ENCODE results near the gene MDM1.

Gene MDM1

DNA sequence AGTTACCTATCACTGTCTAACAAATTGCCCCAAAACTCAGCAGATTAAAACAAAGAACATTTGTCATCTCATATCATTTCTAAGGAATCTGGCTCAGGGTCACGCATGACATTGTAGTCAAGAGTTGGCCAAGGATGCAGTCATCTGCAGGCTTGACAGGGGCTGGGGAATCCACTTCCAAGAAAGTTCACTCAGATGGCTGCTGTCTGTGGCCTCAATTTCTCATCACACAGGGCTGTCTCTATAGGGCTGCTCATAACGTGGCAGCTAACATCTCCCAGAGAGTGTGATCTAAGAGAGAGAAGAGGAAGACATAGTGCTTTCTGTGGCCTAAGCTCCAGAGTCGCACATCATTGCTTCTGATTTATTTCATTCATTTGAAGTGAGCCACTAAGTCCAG lies 61.8 kb downstream of the MDM1 start:
- DNase-seq (ENCODE audit: insufficient read length, low spot score), result no peak

DNA sequence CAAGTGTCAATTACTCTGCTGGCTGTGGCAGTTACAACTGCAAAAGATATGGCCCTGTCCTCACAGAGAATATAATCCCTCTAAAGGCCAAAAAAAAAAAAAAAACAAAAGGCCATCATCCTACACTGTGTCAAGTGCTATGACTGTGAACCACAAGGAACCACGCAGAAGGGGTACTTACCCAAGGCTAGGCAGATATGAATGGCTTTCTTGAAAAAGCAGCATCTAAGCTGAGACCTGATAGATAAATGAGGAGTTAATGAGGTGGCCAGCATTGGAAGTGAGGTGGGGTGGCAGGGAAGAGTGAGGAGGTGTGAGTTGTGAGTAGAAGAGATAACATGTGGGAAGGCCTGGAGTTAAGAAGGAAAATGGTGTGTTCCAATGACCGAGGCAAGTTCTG lies 62.4 kb downstream of the MDM1 start:
- DNase-seq (ENCODE audit: insufficient read length, low spot score) (no peak), FAIRE-seq (no peak)
- no peak for TF ChIP-seq POLR2A (IDR thresholded peaks at IDR 0.05; ENCODE audit: low read depth, low read length)
- TF ChIP-seq POU2F2 (IDR thresholded peaks at IDR 0.05; ENCODE audit: low read depth, low read length), result no peak
- TF ChIP-seq POLR2AphosphoS5 (IDR thresholded peaks at IDR 0.05; ENCODE audit: low read depth, low read length), result no peak
- no peak for TF ChIP-seq SPI1 (IDR thresholded peaks at IDR 0.05; ENCODE audit: low read depth, low read length)
- no peak for TF ChIP-seq PAX5 (IDR thresholded peaks at IDR 0.05; ENCODE audit: insufficient read depth, low read length, severe bottlenecking)
- TF ChIP-seq TAF1 (IDR thresholded peaks at IDR 0.05; ENCODE audit: low read depth, low read length), result no peak

More for the DNA sequence above, 61.8 kb downstream of the MDM1 start:
- no peak for TF ChIP-seq POLR2AphosphoS5 (IDR thresholded peaks at IDR 0.05; ENCODE audit: low read depth, low read length)
- no peak for TF ChIP-seq SPI1 (IDR thresholded peaks at IDR 0.05; ENCODE audit: low read depth, low read length)
- no peak for TF ChIP-seq TAF1 (IDR thresholded peaks at IDR 0.05; ENCODE audit: low read depth, low read length)
- no peak for TF ChIP-seq POU2F2 (IDR thresholded peaks at IDR 0.05; ENCODE audit: low read depth, low read length)
- TF ChIP-seq POLR2A (IDR thresholded peaks at IDR 0.05; ENCODE audit: low read depth, low read length), result no peak
- no peak for TF ChIP-seq PAX5 (IDR thresholded peaks at IDR 0.05; ENCODE audit: insufficient read depth, low read length, severe bottlenecking)
- no peak for FAIRE-seq

DNA sequence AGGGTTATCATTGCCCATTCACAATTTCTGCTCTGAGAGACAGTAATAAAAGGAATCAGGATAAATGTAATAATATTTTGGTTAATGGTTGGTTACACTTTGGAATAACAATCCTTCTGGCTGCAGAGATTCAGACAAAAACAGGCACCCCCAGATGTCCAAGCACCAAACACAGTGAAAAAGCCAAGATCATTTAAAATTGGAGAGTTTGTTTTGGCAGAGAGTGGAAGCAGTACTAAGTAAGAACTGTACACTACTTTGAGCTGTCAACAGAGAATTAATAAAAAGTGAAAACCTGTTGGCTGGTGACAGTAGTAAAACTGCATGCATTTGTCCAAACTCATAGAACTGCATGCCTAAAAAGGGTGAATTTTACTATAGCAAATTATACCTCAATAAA lies 63.2 kb downstream of the MDM1 start:
- FAIRE-seq (no peak), DNase-seq (ENCODE audit: insufficient read length, low spot score) (no peak)
- TF ChIP-seq SPI1 (IDR thresholded peaks at IDR 0.05; ENCODE audit: low read depth, low read length), result no peak
- TF ChIP-seq TAF1 (IDR thresholded peaks at IDR 0.05; ENCODE audit: low read depth, low read length), result no peak
- TF ChIP-seq POU2F2 (IDR thresholded peaks at IDR 0.05; ENCODE audit: low read depth, low read length), result no peak
- no peak for TF ChIP-seq POLR2A (IDR thresholded peaks at IDR 0.05; ENCODE audit: low read depth, low read length)
- TF ChIP-seq PAX5 (IDR thresholded peaks at IDR 0.05; ENCODE audit: insufficient read depth, low read length, severe bottlenecking), result no peak
- no peak for TF ChIP-seq POLR2AphosphoS5 (IDR thresholded peaks at IDR 0.05; ENCODE audit: low read depth, low read length)

DNA sequence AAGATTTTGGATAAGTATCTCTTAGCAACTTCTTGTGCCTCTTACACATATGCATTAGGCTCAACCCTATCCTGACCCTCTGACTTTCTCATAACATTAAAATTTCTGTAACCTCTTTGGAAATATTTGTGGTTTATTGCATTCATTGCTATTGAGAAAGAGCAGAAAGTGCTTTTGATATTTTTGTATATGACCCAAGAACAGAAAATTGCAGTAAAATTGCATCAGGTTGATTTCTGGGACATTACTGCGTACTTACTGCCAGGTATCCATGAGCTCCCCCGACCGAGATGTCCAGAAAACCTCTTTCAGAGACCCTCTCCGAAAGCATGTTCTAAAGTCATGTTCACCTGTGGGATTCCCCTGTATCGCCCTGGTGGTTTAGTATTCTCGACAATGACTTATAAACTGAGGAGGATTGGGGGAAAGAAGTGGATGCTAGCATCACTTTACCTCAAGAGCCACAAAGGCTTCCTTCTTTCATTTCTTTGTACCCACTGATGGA lies 64.2 kb downstream of the MDM1 start:
- DNase-seq (ENCODE audit: insufficient read length, low spot score) (no peak), FAIRE-seq (no peak)
- TF ChIP-seq POLR2AphosphoS5 (IDR thresholded peaks at IDR 0.05; ENCODE audit: low read depth, low read length) (no peak), SPI1 (IDR thresholded peaks at IDR 0.05; ENCODE audit: low read depth, low read length) (no peak), POLR2A (IDR thresholded peaks at IDR 0.05; ENCODE audit: low read depth, low read length) (no peak), TAF1 (IDR thresholded peaks at IDR 0.05; ENCODE audit: low read depth, low read length) (no peak), POU2F2 (IDR thresholded peaks at IDR 0.05; ENCODE audit: low read depth, low read length) (no peak), PAX5 (IDR thresholded peaks at IDR 0.05; ENCODE audit: insufficient read depth, low read length, severe bottlenecking) (no peak)

DNA sequence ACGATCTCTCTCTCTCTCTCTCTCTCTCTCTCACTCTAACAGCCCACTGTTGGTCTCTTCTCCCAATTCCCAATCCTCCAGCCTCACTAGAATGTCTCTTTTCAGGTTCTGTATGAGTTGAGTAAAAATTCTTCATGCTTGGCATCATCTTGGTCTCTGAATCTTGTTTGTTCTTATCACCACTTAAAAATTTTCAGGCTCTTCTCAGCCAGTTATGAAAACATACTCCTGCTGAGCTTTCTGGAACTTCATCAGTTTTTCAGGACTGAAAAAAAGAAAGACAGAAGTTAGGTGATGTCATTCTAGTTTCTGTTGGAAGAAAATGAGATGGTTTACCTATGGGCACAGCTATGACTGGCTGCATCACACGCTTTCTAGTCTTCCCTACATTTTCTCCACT lies 67.3 kb downstream of the MDM1 start:
- no peak for FAIRE-seq
- no peak for TF ChIP-seq TAF1 (IDR thresholded peaks at IDR 0.05; ENCODE audit: low read depth, low read length)
- no peak for TF ChIP-seq POLR2A (IDR thresholded peaks at IDR 0.05; ENCODE audit: low read depth, low read length)
- no peak for TF ChIP-seq POLR2AphosphoS5 (IDR thresholded peaks at IDR 0.05; ENCODE audit: low read depth, low read length)
- no peak for DNase-seq (ENCODE audit: insufficient read length, low spot score)

DNA sequence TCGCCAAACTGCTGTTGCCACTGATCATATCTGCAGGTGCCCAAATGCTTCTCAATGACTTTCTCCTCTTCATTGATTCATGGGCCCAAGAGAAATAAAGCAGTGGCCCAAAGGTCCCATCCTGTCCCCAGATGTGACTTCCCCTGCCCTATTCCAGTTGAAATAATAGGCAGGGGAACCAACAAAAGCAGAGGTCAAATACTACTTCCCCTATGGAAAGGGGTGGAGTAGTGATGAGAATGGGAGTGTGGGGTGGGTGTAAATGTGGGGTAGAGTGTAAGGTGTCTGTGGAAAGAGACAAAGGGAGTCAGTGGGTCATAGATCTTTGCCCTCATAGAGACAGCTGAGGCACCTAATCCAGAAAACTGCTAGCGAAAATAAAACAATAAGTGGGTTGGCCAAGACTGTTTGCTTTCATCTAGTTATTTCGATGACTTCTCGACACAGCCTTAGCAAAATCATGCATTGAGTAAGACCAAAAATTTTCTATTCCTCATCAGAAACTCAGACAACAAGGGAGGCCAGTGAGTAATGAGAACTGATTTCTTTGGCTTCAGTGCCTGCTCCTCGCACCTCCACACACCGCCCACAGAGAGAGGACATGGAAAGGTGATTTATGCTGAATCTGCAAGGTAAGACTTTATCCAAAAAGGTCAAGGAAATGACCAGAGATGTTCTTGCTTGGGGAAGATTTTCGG lies 67.9 kb downstream of the MDM1 start:
- TF ChIP-seq PAX5 (IDR thresholded peaks at IDR 0.05; ENCODE audit: insufficient read depth, low read length, severe bottlenecking) (no peak), TAF1 (IDR thresholded peaks at IDR 0.05; ENCODE audit: low read depth, low read length) (no peak), POLR2AphosphoS5 (IDR thresholded peaks at IDR 0.05; ENCODE audit: low read depth, low read length) (no peak), POU2F2 (IDR thresholded peaks at IDR 0.05; ENCODE audit: low read depth, low read length) (no peak), SPI1 (IDR thresholded peaks at IDR 0.05; ENCODE audit: low read depth, low read length) (no peak), POLR2A (IDR thresholded peaks at IDR 0.05; ENCODE audit: low read depth, low read length) (no peak)
- DNase-seq (ENCODE audit: insufficient read length, low spot score) (no peak), FAIRE-seq (no peak)

DNA sequence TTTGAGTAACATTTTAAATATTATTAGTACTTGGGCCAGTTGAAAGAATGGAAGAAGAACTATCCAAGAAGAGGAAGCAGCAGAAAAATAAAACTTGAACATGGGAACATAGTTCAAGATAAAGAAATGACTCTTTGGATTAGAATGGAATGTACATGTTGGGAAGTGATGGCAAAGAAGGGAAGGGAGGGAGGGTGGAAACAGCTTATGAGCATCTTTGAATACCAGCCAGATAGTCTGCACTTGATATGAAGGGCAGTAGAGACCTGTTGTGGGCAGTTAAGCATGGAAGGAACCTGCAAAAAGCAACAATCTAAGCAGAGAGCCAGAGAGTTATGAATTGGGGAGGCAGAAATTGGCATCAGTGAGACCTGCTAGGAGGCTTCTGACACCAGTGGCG lies 68.8 kb downstream of the MDM1 start:
- TF ChIP-seq TAF1 (IDR thresholded peaks at IDR 0.05; ENCODE audit: low read depth, low read length) (no peak), PAX5 (IDR thresholded peaks at IDR 0.05; ENCODE audit: insufficient read depth, low read length, severe bottlenecking) (no peak), SPI1 (IDR thresholded peaks at IDR 0.05; ENCODE audit: low read depth, low read length) (no peak), POU2F2 (IDR thresholded peaks at IDR 0.05; ENCODE audit: low read depth, low read length) (no peak), POLR2A (IDR thresholded peaks at IDR 0.05; ENCODE audit: low read depth, low read length) (no peak), POLR2AphosphoS5 (IDR thresholded peaks at IDR 0.05; ENCODE audit: low read depth, low read length) (no peak)
- FAIRE-seq (no peak), DNase-seq (ENCODE audit: insufficient read length, low spot score) (no peak)

DNA sequence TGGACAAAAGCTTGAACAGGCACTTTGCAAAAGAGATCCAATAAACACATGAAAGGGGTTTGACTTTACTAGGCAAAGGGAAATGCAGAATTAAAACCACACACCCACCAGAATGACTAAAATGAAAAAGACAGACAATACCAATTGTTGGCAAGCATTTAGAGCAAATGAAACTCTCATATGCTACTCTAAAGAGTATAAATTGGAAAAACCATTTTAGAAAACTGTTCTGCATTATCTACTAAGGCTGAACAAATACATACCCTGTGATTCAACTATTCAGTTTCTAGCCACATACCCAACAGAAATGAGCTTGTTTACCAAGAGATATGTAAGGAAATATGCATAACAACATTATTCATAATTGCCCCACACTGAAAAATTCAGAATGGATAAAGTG lies 70.3 kb downstream of the MDM1 start:
- no peak for DNase-seq (ENCODE audit: insufficient read length, low spot score)
- TF ChIP-seq SPI1 (IDR thresholded peaks at IDR 0.05; ENCODE audit: low read depth, low read length), result no peak
- no peak for TF ChIP-seq POU2F2 (IDR thresholded peaks at IDR 0.05; ENCODE audit: low read depth, low read length)
- no peak for TF ChIP-seq POLR2A (IDR thresholded peaks at IDR 0.05; ENCODE audit: low read depth, low read length)
- TF ChIP-seq PAX5 (IDR thresholded peaks at IDR 0.05; ENCODE audit: insufficient read depth, low read length, severe bottlenecking), result no peak
- no peak for TF ChIP-seq TAF1 (IDR thresholded peaks at IDR 0.05; ENCODE audit: low read depth, low read length)
- no peak for TF ChIP-seq POLR2AphosphoS5 (IDR thresholded peaks at IDR 0.05; ENCODE audit: low read depth, low read length)
- no peak for FAIRE-seq

DNA sequence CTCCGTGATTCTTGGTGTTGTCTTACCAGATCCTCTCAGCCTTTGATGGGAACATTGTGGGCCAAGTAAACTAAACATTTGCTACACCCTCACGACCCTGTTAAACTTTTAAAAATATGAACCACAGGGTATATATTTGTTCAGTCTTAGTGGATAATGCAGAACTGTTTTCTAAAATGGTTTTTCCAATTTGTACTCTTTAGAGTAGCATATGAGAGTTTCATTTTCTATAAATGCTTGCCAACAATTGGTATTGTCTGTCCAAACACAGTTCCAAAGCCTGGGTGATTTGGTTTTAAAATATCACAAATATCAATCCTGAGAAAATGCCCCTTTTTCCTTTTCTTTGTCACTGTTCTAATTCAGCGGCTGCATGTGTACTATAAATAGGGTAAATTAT lies 72.0 kb downstream of the MDM1 start:
- DNase-seq (ENCODE audit: insufficient read length, low spot score), result no peak
- no peak for FAIRE-seq
- TF ChIP-seq POU2F2 (IDR thresholded peaks at IDR 0.05; ENCODE audit: low read depth, low read length), result no peak
- TF ChIP-seq PAX5 (IDR thresholded peaks at IDR 0.05; ENCODE audit: insufficient read depth, low read length, severe bottlenecking), result no peak
- no peak for TF ChIP-seq POLR2A (IDR thresholded peaks at IDR 0.05; ENCODE audit: low read depth, low read length)
- no peak for TF ChIP-seq TAF1 (IDR thresholded peaks at IDR 0.05; ENCODE audit: low read depth, low read length)
- TF ChIP-seq POLR2AphosphoS5 (IDR thresholded peaks at IDR 0.05; ENCODE audit: low read depth, low read length), result no peak
- TF ChIP-seq SPI1 (IDR thresholded peaks at IDR 0.05; ENCODE audit: low read depth, low read length), result no peak

Measured in GM12891 (cell line).